Hepatocyte (in vitro differentiated cells): ENCODE data around the gene CD300A. TPM values are rescaled to one million over a fixed set of nuclear protein-coding genes. Genes with fewer than 3 reads are reported as not detected.
"Not testable (repeated sequence)": the region's sequence is repeated elsewhere in the genome, so short reads cannot be mapped to it uniquely, and the experiment has no call there.

Experiments used
- DNase-seq: peaks from one replicate; pipeline ENCODE4 v3.0.0-alpha.2; 2016; ENCODE audit warnings: low spot score
- H2AFZ ChIP-seq: fragments of 200-600 bp; sonication (generic); 2 replicates; pipeline ENCODE4 v1.6.0; 2016; ENCODE audit warnings: antibody characterized with exemption, mild to moderate bottlenecking
- H3K27ac ChIP-seq: fragments of 200-600 bp; sonication (generic); 2 replicates; pipeline ENCODE4 v1.5.1; 2016; ENCODE audit warnings: mild to moderate bottlenecking
- H3K27me3 ChIP-seq: fragments of 200-600 bp; sonication (generic); 2 replicates; pipeline ENCODE4 v1.6.1; 2016
- H3K36me3 ChIP-seq: fragments of 200-600 bp; sonication (generic); replicated peaks from 2 replicates; pipeline ENCODE4 v1.5.1; 2016; ENCODE audit warnings: low read depth; ENCODE audit not compliant: insufficient read depth
- H3K4me1 ChIP-seq: fragments of 200-600 bp; sonication (generic); 2 replicates; pipeline ENCODE4 v1.5.1; 2016; ENCODE audit warnings: mild to moderate bottlenecking, moderate library complexity; ENCODE audit not compliant: insufficient read depth
- H3K4me2 ChIP-seq: fragments of 200-600 bp; sonication (generic); 2 replicates; pipeline ENCODE4 v1.6.0; 2016
- H3K4me3 ChIP-seq: fragments of 200-600 bp; sonication (generic); 2 replicates; pipeline ENCODE4 v1.5.1; 2016; ENCODE audit warnings: mild to moderate bottlenecking
- H3K79me2 ChIP-seq: fragments of 200-600 bp; sonication (generic); 2 replicates; pipeline ENCODE4 v1.6.0; 2017; ENCODE audit warnings: mild to moderate bottlenecking
- H3K9me2 ChIP-seq: fragments of 200-600 bp; sonication (generic); replicated peaks from 2 replicates; pipeline ENCODE4 v1.6.0; 2017; ENCODE audit warnings: mild to moderate bottlenecking; ENCODE audit not compliant: insufficient read depth
- H3K9me3 ChIP-seq: fragments of 200-600 bp; sonication (generic); 2 replicates; pipeline ENCODE4 v1.5.1; 2016; ENCODE audit warnings: low read depth, mild to moderate bottlenecking
- H4K20me1 ChIP-seq: fragments of 200-600 bp; sonication (generic); 2 replicates; pipeline ENCODE4 v1.6.0; 2016; ENCODE audit warnings: mild to moderate bottlenecking; ENCODE audit not compliant: insufficient read depth, poor library complexity, severe bottlenecking
- EZH2 ChIP-seq: fragments of 200-600 bp; sonication (generic); IDR thresholded peaks from 2 replicates; pipeline ENCODE4 v1.6.1; 2016; ENCODE audit warnings: antibody characterized with exemption, mild to moderate bottlenecking, borderline replicate concordance
- EZH2phosphoT487 ChIP-seq: fragments of 200-600 bp; sonication (generic); IDR thresholded peaks from one replicate; pipeline ENCODE4 v1.6.1; 2018; ENCODE audit warnings: antibody characterized with exemption, mild to moderate bottlenecking, low read depth, moderate library complexity; ENCODE audit not compliant: unreplicated experiment, severe bottlenecking
- WGBS: methylation state at CpG from one replicate; pipeline ENCODE4 v1.1.6; 2016; ENCODE audit warnings: low lambda C conversion rate; ENCODE audit errors: missing lambda C conversion rate; 5-methylcytosine and 5-hydroxymethylcytosine counted together
- polyA plus RNA-seq: library from polyadenylated mRNA; unstranded; fragments of >200 nt; fragmentation: Nextera tagmentation; extraction: Ambion mirVana; gene quantifications from 2 replicates; pipeline ENCODE4 v1.2.1, GENCODE V29; 2016
- total RNA-seq: library from RNA; depleted of rRNA; stranded (reverse); fragments of >200 nt; gene quantifications from 2 replicates; pipeline ENCODE4 v1.2.3, GENCODE V29; 2014
- TF ChIP-seq, protein P1 (sequence below): fragments of 200-600 bp; sonication (generic); IDR thresholded peaks from 2 replicates; pipeline ENCODE4 v1.5.1; 2016; ENCODE audit warnings: antibody characterized with exemption, mild to moderate bottlenecking; ENCODE audit not compliant: poor library complexity

The CD300A gene
- total and polyA plus RNA-seq, 2 experiments from 2014 or later, result 0.22 to 1.1 TPM

DNA sequence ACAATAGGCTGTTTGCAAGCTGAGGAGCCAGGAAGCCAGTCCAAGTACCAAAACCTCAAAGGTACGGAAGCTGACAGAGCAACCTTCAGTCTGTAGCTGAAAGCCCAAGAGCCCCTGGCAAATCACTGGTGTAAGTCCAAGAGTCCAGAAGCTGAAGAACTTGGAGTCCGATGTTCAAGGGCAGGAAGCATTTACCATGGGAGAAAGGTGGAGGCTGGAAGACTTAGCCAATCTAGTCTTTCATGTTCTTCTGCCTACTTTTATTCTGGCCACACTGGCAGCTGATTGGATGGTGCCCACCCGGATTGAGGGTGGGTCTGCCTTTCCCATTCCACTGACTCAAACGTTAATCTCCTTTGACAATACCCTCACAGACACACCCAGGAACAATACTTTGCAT lies 49.5 kb downstream of the CD300A start:
- 91% methylated on average over 4 of the region's 4 CpGs for WGBS
- no peak overlapping the region for H3K4me3 ChIP-seq
- no peak overlapping the region for H3K27ac ChIP-seq
- H3K9me3 ChIP-seq, result no peaks in the 10 kb centered on the region
- H3K79me2 ChIP-seq, result no peaks in the 10 kb centered on the region
- H3K4me2 ChIP-seq, result no peak overlapping the region
- no peak for DNase-seq
- no peaks in the 10 kb centered on the region for H3K27me3 ChIP-seq
- no peaks in the 10 kb centered on the region for H4K20me1 ChIP-seq
- H3K36me3 ChIP-seq, result no peaks in the 10 kb centered on the region
- no peak overlapping the region for H2AFZ ChIP-seq
- no peaks in the 10 kb centered on the region for H3K9me2 ChIP-seq
- no peak for TF ChIP-seq EZH2phosphoT487
- no peak for TF ChIP-seq EZH2
- TF ChIP-seq, protein P1, sequence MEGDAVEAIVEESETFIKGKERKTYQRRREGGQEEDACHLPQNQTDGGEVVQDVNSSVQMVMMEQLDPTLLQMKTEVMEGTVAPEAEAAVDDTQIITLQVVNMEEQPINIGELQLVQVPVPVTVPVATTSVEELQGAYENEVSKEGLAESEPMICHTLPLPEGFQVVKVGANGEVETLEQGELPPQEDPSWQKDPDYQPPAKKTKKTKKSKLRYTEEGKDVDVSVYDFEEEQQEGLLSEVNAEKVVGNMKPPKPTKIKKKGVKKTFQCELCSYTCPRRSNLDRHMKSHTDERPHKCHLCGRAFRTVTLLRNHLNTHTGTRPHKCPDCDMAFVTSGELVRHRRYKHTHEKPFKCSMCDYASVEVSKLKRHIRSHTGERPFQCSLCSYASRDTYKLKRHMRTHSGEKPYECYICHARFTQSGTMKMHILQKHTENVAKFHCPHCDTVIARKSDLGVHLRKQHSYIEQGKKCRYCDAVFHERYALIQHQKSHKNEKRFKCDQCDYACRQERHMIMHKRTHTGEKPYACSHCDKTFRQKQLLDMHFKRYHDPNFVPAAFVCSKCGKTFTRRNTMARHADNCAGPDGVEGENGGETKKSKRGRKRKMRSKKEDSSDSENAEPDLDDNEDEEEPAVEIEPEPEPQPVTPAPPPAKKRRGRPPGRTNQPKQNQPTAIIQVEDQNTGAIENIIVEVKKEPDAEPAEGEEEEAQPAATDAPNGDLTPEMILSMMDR, result no peak
- no peaks in the 10 kb centered on the region for H3K4me1 ChIP-seq

DNA sequence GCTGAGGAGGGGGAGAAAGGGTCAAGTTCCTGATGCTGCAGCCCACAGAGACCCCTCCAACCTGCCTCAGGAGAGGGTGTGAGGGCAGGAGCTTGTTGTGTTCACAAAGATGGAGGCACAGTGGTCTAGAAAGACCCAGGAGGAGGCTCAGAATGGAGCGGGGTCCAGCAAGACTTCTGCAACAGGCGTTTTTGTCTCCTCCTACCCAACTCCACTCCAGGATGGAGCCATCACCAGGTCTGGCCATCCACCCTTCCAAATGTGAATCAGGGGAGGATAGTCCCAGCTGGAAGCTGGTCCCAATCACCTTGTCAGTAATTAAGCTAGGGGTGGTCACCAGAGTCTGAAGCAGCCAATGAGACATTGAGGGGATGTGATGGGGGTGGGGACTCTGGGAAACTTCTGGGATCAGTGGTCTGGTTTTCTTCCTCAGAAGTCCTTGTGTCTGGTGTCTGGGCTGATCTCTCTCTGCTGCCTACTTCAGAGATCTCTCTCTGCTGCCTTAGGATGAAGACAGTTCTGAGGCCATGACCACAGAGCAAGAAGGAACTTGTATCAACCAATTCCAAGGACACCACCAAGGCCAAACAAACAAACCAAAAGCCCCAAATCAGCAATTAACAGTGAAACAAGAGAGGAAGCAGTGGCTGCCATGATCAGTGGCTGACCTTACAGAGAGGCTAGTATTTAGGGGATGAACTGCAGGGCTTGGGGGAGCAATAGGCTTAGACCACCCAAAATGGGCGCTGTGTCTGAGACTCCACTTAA lies 50.3 kb downstream of the CD300A start:
- Histone ChIP-seq H3K4me3 (no peak overlapping the region), H3K4me1 (no peaks in the 10 kb centered on the region), H3K4me2 (no peak overlapping the region), H3K79me2 (no peaks in the 10 kb centered on the region), H3K27me3 (no peaks in the 10 kb centered on the region), H4K20me1 (no peaks in the 10 kb centered on the region), H3K36me3 (no peaks in the 10 kb centered on the region), H3K9me3 (no peaks in the 10 kb centered on the region), H2AFZ (no peak overlapping the region), H3K9me2 (no peaks in the 10 kb centered on the region), H3K27ac (no peak overlapping the region)
- TF ChIP-seq EZH2, result no peak
- TF ChIP-seq, protein P1, result no peak
- no peak for TF ChIP-seq EZH2phosphoT487
- 93% methylated on average over 3 of the region's 3 CpGs for WGBS
- no peak for DNase-seq

DNA sequence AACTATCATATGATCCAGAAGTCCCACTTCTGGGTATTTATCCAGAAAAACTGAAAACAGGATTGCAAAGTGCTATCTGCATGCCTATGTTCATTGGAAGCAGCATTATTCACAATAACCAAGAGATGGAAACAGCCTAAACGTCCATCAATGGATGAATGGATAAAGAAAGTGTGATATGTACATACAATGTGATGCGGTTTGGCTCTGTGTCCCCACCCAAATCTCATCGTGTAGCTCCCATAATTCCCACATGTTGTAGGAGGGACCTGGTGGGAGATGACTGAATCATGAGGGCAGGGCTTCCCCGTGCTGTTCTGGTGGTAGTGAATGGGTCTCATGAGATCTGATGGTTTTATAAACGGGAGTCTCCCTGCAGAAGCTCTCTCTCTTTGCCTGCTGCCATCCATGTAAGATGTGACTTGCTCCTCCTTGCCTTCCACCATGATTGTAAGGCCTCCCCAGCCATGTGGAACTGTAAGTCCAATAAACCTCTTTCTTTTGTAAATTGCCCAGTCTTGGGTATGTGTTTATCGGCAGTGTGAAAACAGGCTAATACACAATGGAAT lies 52.1 kb downstream of the CD300A start:
- 79% methylated on average over 6 of the region's 6 CpGs for WGBS
- not testable (repeated sequence) for H3K79me2 ChIP-seq, H2AFZ ChIP-seq, H3K4me2 ChIP-seq, DNase-seq, H3K9me2 ChIP-seq, H4K20me1 ChIP-seq, H3K27me3 ChIP-seq, H3K36me3 ChIP-seq, H3K4me1 ChIP-seq, H3K9me3 ChIP-seq, H3K27ac ChIP-seq, H3K4me3 ChIP-seq

DNA sequence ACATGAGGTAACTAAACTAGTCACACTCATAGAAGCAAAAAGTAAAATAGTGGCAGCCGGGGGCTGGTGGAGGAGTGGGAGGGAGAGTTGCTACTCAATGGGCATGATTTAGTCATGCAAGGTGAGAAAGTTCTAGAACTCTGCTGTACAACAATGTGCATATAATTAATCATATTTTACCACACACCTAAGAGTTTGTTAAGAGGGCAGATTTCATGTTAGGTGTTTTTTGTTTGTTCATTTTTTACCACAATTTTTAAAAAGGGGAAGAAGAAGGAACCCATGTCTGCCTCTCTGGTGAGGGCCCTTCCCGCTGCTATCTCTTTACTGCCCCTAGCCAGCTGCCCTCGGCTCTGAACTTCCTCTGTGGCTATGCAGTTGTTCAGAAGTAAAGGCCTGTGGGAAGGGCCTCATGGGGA lies 53.6 kb downstream of the CD300A start:
- no peaks in the 10 kb centered on the region for H3K9me2 ChIP-seq

More for the DNA sequence above, 53.6 kb downstream of the CD300A start:
- no peak for DNase-seq
- Histone ChIP-seq H3K27ac (no peak overlapping the region), H2AFZ (no peak overlapping the region), H3K36me3 (no peaks in the 10 kb centered on the region), H3K79me2 (no peaks in the 10 kb centered on the region), H3K4me3 (no peak overlapping the region), H4K20me1 (no peaks in the 10 kb centered on the region), H3K4me1 (no peaks in the 10 kb centered on the region), H3K4me2 (no peak overlapping the region), H3K9me3 (no peaks in the 10 kb centered on the region), H3K27me3 (no peaks in the 10 kb centered on the region)
- no peak for TF ChIP-seq EZH2
- TF ChIP-seq, protein P1, result no peak
- no peak for TF ChIP-seq EZH2phosphoT487
- 97% methylated on average over 3 of the region's 3 CpGs for WGBS
